ENCODE data around the gene BHLHE40.
A peak's percentile ranks its signal among the peaks of the same experiment; 100 is the strongest.

Gene BHLHE40

DNA sequence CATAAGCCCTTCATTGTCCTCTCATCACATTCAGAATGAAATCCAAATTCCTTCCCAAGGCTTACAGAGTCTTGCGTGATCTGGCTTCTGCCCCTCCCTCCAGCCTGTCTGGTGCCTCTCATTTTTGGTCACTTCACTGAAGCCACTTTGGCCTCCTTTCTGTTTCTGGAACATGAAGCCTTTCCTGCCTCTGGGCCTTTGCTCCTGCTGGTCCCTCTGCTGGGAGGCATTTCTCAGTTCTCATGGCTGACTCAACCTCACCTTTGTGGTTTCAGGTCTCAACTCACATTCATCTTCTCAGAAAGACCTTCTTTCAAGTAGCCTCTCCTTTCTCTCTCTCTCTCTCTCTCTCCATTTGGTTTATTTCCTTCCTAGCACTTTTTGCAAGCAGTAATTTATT is 43.9 kb upstream of the BHLHE40 start:
- Histone ChIP-seq H3K9ac (ENCODE audit: low read length) (no peak overlapping the region), H3K36me3 (replicated peaks; ENCODE audit: insufficient read depth, low read length) (no peaks in the 10 kb centered on the region), H3F3A (ENCODE audit: insufficient read depth, low read length) (no peaks in the 10 kb centered on the region), H3K4me2 (ENCODE audit: low read depth, low read length) (no peak overlapping the region), H2AFZ (ENCODE audit: low read length) (no peak overlapping the region), H4K20me1 (ENCODE audit: insufficient read depth, low read length) (no peaks in the 10 kb centered on the region), H3K9me3 (replicated peaks; ENCODE audit: insufficient read depth, low read length) (no peaks in the 10 kb centered on the region), H3K9me2 (replicated peaks; ENCODE audit: insufficient read depth, low read length) (no peaks in the 10 kb centered on the region), H3K27ac (ENCODE audit: low read length) (no peak overlapping the region), H3K4me1 (ENCODE audit: low read length) (0 out of 2 replicates have a peak, but pooled peaks cover 5% of the 10 kb centered on the region), H3K4me3 (ENCODE audit: low read length) (no peak overlapping the region), H3K27me3 (replicated peaks; ENCODE audit: insufficient read depth, low read length) (no peaks in the 10 kb centered on the region), H3K79me2 (ENCODE audit: low read length) (no peaks in the 10 kb centered on the region)
- DNase-seq, result peak; percentile 33
- TF ChIP-seq, protein P1, sequence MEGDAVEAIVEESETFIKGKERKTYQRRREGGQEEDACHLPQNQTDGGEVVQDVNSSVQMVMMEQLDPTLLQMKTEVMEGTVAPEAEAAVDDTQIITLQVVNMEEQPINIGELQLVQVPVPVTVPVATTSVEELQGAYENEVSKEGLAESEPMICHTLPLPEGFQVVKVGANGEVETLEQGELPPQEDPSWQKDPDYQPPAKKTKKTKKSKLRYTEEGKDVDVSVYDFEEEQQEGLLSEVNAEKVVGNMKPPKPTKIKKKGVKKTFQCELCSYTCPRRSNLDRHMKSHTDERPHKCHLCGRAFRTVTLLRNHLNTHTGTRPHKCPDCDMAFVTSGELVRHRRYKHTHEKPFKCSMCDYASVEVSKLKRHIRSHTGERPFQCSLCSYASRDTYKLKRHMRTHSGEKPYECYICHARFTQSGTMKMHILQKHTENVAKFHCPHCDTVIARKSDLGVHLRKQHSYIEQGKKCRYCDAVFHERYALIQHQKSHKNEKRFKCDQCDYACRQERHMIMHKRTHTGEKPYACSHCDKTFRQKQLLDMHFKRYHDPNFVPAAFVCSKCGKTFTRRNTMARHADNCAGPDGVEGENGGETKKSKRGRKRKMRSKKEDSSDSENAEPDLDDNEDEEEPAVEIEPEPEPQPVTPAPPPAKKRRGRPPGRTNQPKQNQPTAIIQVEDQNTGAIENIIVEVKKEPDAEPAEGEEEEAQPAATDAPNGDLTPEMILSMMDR (IDR thresholded peaks at IDR 0.05; ENCODE audit: low read length), result no peak
- TF ChIP-seq EZH2 (optimal IDR thresholded peaks at IDR 0.05; ENCODE audit: low read depth, low read length) (no peak), EZH2phosphoT487 (IDR thresholded peaks at IDR 0.05; ENCODE audit: low read length) (no peak)

DNA sequence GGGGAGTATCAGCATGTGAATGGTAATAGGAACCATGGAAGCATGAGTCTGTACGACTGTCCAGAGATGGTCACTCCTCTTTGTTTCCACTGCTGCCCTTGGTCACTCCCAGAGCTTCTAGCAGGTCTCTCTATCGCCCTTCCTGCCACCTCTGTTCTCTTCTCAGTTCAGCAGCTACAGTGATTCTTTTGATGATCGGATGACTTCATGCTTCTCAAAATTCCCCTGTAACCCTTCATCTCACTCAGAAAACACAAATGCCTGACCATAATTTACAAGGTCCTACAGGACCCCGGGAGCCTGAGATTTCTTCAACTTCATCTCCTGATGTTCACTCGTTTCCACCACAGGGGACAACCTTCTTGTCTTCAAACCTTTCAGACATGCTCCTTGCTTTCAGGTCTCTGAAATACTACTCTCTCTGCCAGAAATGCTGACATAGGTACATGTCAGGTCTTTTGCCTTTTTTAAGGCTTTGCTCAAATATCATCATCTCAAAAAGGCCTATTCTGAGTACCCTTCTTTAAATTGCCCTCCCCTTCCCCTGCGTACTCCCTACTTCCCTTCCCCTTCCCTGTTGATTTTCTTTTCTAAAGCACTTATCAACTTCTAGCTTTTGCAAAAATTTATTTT is 42.1 kb upstream of the BHLHE40 start:
- Histone ChIP-seq H3K9me2 (replicated peaks; ENCODE audit: insufficient read depth, low read length) (no peaks in the 10 kb centered on the region), H3K4me3 (ENCODE audit: low read length) (no peak overlapping the region), H3K79me2 (ENCODE audit: low read length) (no peaks in the 10 kb centered on the region), H3K4me1 (ENCODE audit: low read length) (0 out of 2 replicates have a peak, but pooled peaks cover 5% of the 10 kb centered on the region), H3K36me3 (replicated peaks; ENCODE audit: insufficient read depth, low read length) (no peaks in the 10 kb centered on the region), H4K20me1 (ENCODE audit: insufficient read depth, low read length) (no peaks in the 10 kb centered on the region), H3K9ac (ENCODE audit: low read length) (no peak overlapping the region), H3F3A (ENCODE audit: insufficient read depth, low read length) (no peaks in the 10 kb centered on the region), H3K9me3 (replicated peaks; ENCODE audit: insufficient read depth, low read length) (no peaks in the 10 kb centered on the region), H2AFZ (ENCODE audit: low read length) (no peak overlapping the region), H3K27ac (ENCODE audit: low read length) (no peak overlapping the region), H3K4me2 (ENCODE audit: low read depth, low read length) (no peak overlapping the region), H3K27me3 (replicated peaks; ENCODE audit: insufficient read depth, low read length) (no peaks in the 10 kb centered on the region)
- no peak for DNase-seq
- no peak for TF ChIP-seq EZH2 (optimal IDR thresholded peaks at IDR 0.05; ENCODE audit: low read depth, low read length)
- TF ChIP-seq EZH2phosphoT487 (IDR thresholded peaks at IDR 0.05; ENCODE audit: low read length), result no peak
- TF ChIP-seq, protein P1 (IDR thresholded peaks at IDR 0.05; ENCODE audit: low read length), result no peak

DNA sequence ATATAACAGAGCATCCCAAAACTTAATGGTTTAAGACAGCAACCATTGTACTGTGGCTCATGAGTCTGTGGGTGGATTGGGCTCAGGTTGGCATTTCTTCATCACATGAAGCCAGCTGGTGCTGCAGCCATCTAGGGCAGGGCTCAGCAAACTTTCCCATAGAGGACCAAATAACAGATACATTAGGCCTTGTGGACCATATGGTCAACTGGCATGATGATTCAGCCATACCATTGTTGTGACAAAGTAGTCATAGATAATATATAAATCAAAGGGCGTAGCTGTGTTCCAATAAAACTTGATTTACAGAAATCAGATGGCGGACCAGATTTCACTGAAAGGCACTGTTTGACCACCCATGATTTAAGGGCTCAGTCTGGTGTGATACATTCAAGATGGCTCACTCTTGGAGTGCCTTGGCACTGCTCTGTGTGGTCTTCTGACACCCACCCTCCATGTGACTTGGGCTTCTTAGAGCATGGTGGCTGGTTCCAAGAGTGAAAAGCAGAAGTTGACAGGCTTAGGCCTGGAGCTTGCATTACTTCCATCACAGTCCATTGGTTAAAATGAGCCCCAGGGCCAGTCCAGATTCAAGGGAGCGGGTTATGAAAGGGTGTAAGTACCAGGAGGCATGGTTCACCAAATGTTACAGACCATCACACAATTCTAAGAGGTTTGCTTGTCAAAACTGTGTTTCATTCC is 40.8 kb upstream of the BHLHE40 start:
- no peaks in the 10 kb centered on the region for H3K9me2 ChIP-seq (replicated peaks; ENCODE audit: insufficient read depth, low read length)
- H2AFZ ChIP-seq (ENCODE audit: low read length), result no peak overlapping the region
- H3K4me3 ChIP-seq (ENCODE audit: low read length), result no peak overlapping the region
- no peaks in the 10 kb centered on the region for H3K9me3 ChIP-seq (replicated peaks; ENCODE audit: insufficient read depth, low read length)
- H3K9ac ChIP-seq (ENCODE audit: low read length), result no peak overlapping the region
- H3K4me1 ChIP-seq (ENCODE audit: low read length), result 0 out of 2 replicates have a peak, but pooled peaks cover 5% of the 10 kb centered on the region
- H3K36me3 ChIP-seq (replicated peaks; ENCODE audit: insufficient read depth, low read length), result no peaks in the 10 kb centered on the region
- no peak overlapping the region for H3K27ac ChIP-seq (ENCODE audit: low read length)
- H3K79me2 ChIP-seq (ENCODE audit: low read length), result no peaks in the 10 kb centered on the region
- H3F3A ChIP-seq (ENCODE audit: insufficient read depth, low read length), result no peaks in the 10 kb centered on the region
- H3K4me2 ChIP-seq (ENCODE audit: low read depth, low read length), result no peak overlapping the region
- TF ChIP-seq, protein P1 (IDR thresholded peaks at IDR 0.05; ENCODE audit: low read length), result no peak
- no peak for TF ChIP-seq EZH2 (optimal IDR thresholded peaks at IDR 0.05; ENCODE audit: low read depth, low read length)
- no peak for TF ChIP-seq EZH2phosphoT487 (IDR thresholded peaks at IDR 0.05; ENCODE audit: low read length)
- H3K27me3 ChIP-seq (replicated peaks; ENCODE audit: insufficient read depth, low read length), result no peaks in the 10 kb centered on the region
- DNase-seq, result no peak
- no peaks in the 10 kb centered on the region for H4K20me1 ChIP-seq (ENCODE audit: insufficient read depth, low read length)
